Naive thymus-derived CD4-positive, alpha-beta T cell (primary cell): Measurements from ENCODE around the gene SON. TPM values are rescaled to one million over a fixed set of nuclear protein-coding genes. Genes with fewer than 3 reads are reported as not detected.

Experiments used
- ATAC-seq: fragments of 150-1000 bp; cut with Tn5 transposase; 2 replicates; pipeline ENCODE4 v1.10.0; 2021; ENCODE audit warnings: mild to moderate bottlenecking, moderate library complexity
- CTCF ChIA-PET: fragments of 350-600 bp; sonication (Branson Sonifier 250); formaldehyde crosslinking; loops from one replicate; lab custom pipeline; 2021; ENCODE audit warnings: antibody characterized with exemption; lab: Charles Lee
- POLR2A ChIA-PET: fragments of 350-600 bp; sonication (Branson Sonifier 250); formaldehyde crosslinking; loops from one replicate; lab custom pipeline; 2021; ENCODE audit warnings: antibody characterized with exemption, inconsistent platforms; lab: Charles Lee
- DNase-seq, 9 donors: peaks; one replicate each; pipeline versions ENCODE4 v3.0.0 to v3.0.0-alpha.2; 2020 to 2022; ENCODE audit warnings: mixed read lengths in 1 of 9
- H3K27ac ChIP-seq: one replicate; pipeline ENCODE4 v1.7.0; 2013; ENCODE audit warnings: mild to moderate bottlenecking, low read depth, low read length, moderate library complexity
- H3K27me3 ChIP-seq, 2 donors: one replicate each; pipeline ENCODE4 v1.7.0; 2013; ENCODE audit warnings: low read length in 2 of 2, mild to moderate bottlenecking in 2 of 2, moderate library complexity in 2 of 2; ENCODE audit not compliant: control insufficient read depth in 2 of 2, insufficient read depth in 2 of 2
- H3K36me3 ChIP-seq, 3 experiments: 1 replicate in 2 of 3; 2 replicates in 1 of 3; pipeline ENCODE4 v1.7.0; 2013; ENCODE audit warnings: low read length in 3 of 3, mild to moderate bottlenecking in 3 of 3, moderate library complexity in 1 of 3; ENCODE audit not compliant: insufficient read depth in 3 of 3, control insufficient read depth in 2 of 3
- H3K4me1 ChIP-seq, 2 donors: one replicate each; pipeline ENCODE4 v1.7.0; 2013; ENCODE audit warnings: low read length in 2 of 2, mild to moderate bottlenecking in 2 of 2, moderate library complexity in 1 of 2; ENCODE audit not compliant: control insufficient read depth in 2 of 2, insufficient read depth in 2 of 2
- H3K4me3 ChIP-seq: 2 replicates; pipeline ENCODE4 v1.7.0; 2013; ENCODE audit warnings: mild to moderate bottlenecking, low read length
- H3K9me3 ChIP-seq, 3 experiments: 1 replicate in 2 of 3; 2 replicates in 1 of 3; pipeline ENCODE4 v1.7.0; 2013; ENCODE audit warnings: low read length in 3 of 3; ENCODE audit not compliant: control insufficient read depth in 2 of 3
- H3K27ac Mint-ChIP-seq, 9 donors: one replicate each; pipeline ENCODE4 v1.8.0; 2020 to 2022; ENCODE audit warnings: mixed read lengths in 9 of 9, mild to moderate bottlenecking in 8 of 9, moderate library complexity in 5 of 9, inconsistent platforms in 2 of 9
- H3K27me3 Mint-ChIP-seq, 5 donors: one replicate each; pipeline ENCODE4 v1.8.0; 2021 to 2022; ENCODE audit warnings: mixed read lengths in 5 of 5, mild to moderate bottlenecking in 1 of 5
- H3K36me3 Mint-ChIP-seq, 5 donors: one replicate each; pipeline ENCODE4 v1.8.0; 2020 to 2022; ENCODE audit warnings: mixed read lengths in 5 of 5, mild to moderate bottlenecking in 3 of 5, inconsistent platforms in 1 of 5
- H3K4me1 Mint-ChIP-seq, 7 donors: one replicate each; pipeline ENCODE4 v1.8.0; 2020 to 2022; ENCODE audit warnings: mixed read lengths in 7 of 7, mild to moderate bottlenecking in 3 of 7, inconsistent platforms in 1 of 7
- H3K4me3 Mint-ChIP-seq, 10 donors: one replicate each; pipeline ENCODE4 v1.8.0; 2020 to 2022; ENCODE audit warnings: mild to moderate bottlenecking in 10 of 10, mixed read lengths in 10 of 10, moderate library complexity in 6 of 10, inconsistent platforms in 2 of 10
- H3K9me3 Mint-ChIP-seq, 11 donors: one replicate each; pipeline ENCODE4 v1.8.0; 2020 to 2022; ENCODE audit warnings: mixed read lengths in 11 of 11, mild to moderate bottlenecking in 4 of 11, inconsistent platforms in 1 of 11, moderate library complexity in 1 of 11
- intact Hi-C, 2 donors: fragments of 100-400 bp; cut with micrococcal nuclease; formaldehyde crosslinking; loops; one replicate each; pipeline ENCODE4 v1.15.1; 2023
- polyA plus RNA-seq, 2 donors: library from polyadenylated mRNA; unstranded; fragments of 300-500 nt; fragmentation: Illumina TruSeq; gene quantifications; one replicate each; pipeline ENCODE4 v1.2.3, GENCODE V29; 2021
- total RNA-seq, 6 experiments: library from RNA in 5 of 6; stranded (reverse) in 5 of 6; gene quantifications; 1 replicate in 5 of 6; 2 replicates in 1 of 6; pipeline ENCODE4 v1.2.3 and lab custom pipeline; 2021 to 2026

SON gene
- total and polyA plus RNA-seq, 7 experiments from 2014 or later, result 337 to 546 (median 459) TPM

DNA sequence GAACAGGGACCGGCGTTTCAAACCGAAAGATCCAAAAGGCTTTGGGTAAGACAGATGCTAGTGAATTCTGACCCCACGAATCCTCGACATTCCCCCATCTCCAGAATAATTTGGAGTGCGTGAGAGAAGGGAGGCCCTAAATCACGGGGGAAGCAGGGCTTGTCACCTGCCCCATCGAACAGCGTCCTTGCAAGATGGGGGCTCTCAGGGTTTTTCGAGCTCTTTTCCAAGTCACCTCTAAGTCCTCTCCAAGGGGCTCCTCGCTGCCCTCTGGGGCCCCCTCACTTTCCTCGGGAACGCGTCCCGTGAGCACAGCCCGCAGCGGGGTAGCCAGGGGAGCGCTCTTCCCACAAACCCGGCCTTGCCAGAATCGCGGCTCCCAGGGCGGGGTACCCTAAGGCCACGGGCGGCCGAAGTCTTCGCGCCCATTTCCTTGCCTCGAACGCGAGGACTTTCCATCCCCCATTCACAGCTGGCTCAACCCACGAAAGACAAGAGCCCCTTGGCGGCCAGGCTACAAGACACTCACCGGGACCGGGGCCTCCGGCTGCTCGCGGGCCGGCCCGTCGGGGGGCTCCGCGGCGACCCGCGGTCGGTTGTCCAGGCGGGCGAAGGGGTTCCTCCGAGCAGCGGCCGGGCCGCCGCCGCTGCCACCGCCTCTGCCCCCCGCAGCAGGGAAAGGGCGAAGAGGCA is 45.1 kb downstream of the SON start:
- H3K4me3 Mint-ChIP-seq, result peak overlapping the region; percentile 79 to 93 (median 88)
- no peaks in the 10 kb centered on the region for H3K9me3 Mint-ChIP-seq
- Histone ChIP-seq H3K4me3 (peak overlapping the region; percentile 63), H3K27ac (peak overlapping the region; percentile 89), H3K36me3 (peaks cover 0 to 3% (median 0%) of the 10 kb centered on the region in 3 experiments), H3K27me3 (no peaks in the 10 kb centered on the region), H3K4me1 (peaks cover 5% of the 10 kb centered on the region in 2 donors), H3K9me3 (no peaks in the 10 kb centered on the region)
- intact Hi-C loops, result loop anchor here (1.0 to 5.0 kb wide), 11 partner anchors 11 to 1196 kb away; partner anchors contain the start of genes CRYZL1 (in 2 of the 2), TMEM50B (in 2 of the 2), DNAJC28 (in 1 of the 2) and GART (in 1 of the 2)
- POLR2A ChIA-PET, result interaction anchor here (0.6 to 2.6 kb wide), 13 partner anchors 10 to 816 kb away, joined by 3 to 23 read pairs (median 5); partner anchors contain the start of genes DNAJC28, PAXBP1, SON and TMEM50B
- H3K27me3 Mint-ChIP-seq, result peaks cover 0 to 1% (median 0%) of the 10 kb centered on the region in 5 donors
- peak in 3 of 9 donors; percentile 9 to 53 (median 14) for DNase-seq
- H3K4me1 Mint-ChIP-seq, result peaks cover 0 to 31% (median 20%) of the 10 kb centered on the region in 7 donors
- ATAC-seq, result no peak
- CTCF ChIA-PET, result interaction anchor here (1.2 kb wide), 1 partner anchor 44 kb away, joined by 5 read pairs; the partner anchor contains the start of gene SON
- peaks cover 0 to 7% (median 0%) of the 10 kb centered on the region in 5 donors for H3K36me3 Mint-ChIP-seq
- H3K27ac Mint-ChIP-seq, result peak overlapping the region in 8 of 9 donors; percentile 40 to 90 (median 74)

DNA sequence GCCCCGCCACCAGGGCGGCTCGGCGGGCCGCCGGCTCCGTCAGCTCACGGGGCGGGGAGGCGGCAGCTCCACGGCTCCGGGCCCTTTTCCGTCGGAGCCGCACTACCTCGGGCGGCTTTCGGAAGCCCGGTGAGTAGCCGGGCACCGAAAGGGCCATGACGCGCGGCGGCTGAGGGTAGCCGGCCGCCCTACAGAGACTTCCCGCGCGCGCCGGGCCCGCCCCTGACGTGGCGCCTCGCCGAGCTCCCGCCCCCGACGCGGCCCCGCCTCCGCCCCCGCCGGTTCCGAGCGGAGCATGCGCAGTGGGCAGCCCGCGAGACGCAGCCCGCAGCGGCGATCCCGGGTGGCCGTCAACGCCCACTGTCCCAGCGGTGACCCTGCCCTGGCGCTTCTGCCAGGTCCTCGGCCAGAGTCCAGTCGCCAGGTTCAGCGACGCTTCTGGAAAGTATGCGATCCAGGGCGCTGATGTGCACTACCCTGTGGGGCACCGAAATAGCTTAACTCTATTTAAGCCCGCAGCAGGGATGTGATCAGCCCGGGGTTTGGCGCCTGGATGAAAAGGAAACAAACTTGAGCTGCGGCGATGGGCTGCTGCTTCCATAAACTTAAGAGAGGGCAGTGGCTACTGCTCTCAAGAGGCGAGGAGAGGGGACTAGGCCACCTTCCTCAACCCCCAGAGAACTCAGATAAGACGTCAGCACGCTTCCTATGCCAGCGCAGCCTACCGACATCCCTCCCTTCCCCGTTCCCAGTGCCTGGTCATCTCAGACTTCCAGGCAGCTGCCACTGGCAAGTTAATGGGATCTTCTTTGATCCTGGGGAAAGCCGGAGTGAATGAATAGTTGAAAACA is 45.9 kb downstream of the SON start, which contains the start of gene DONSON:
TSS of gene DONSON (minus strand) at position 200 of the 851 bp plus-strand sequence. CDS start at position 157, 43 bp downstream.
- DNase-seq (peak; percentile 76 to 97 (median 89)), ATAC-seq (peak; percentile 98)
- H3K27me3 ChIP-seq, result no peaks in the 10 kb centered on the region
- POLR2A ChIA-PET, result interaction anchor here (0.6 to 2.6 kb wide), 15 partner anchors 11 to 817 kb away, joined by 3 to 23 read pairs (median 4); partner anchors contain the start of genes DNAJC28, PAXBP1, SON and TMEM50B
- peak within 1 kb of the TSS; percentile 90 to 96 (median 94) for H3K4me3 Mint-ChIP-seq
- CTCF ChIA-PET, result interaction anchor here (1.0 to 2.5 kb wide), 3 partner anchors 17 to 45 kb away, joined by 3 to 8 read pairs (median 5); partner anchors contain the start of gene SON
- intact Hi-C loops, result loop anchor here (1.0 to 5.0 kb wide), 11 partner anchors 11 to 1196 kb away; partner anchors contain the start of genes CRYZL1 (in 2 of the 2), TMEM50B (in 2 of the 2), DNAJC28 (in 1 of the 2) and GART (in 1 of the 2)
- peaks cover 0 to 31% (median 20%) of the 10 kb centered on the region in 7 donors for H3K4me1 Mint-ChIP-seq
- no peaks in the 10 kb centered on the region for H3K9me3 ChIP-seq
- peak within 1 kb of the TSS; percentile 34 to 96 (median 89) for H3K27ac Mint-ChIP-seq
- H3K4me3 ChIP-seq, result peak within 1 kb of the TSS; percentile 63
- H3K36me3 Mint-ChIP-seq, result peaks cover 0 to 9% (median 0%) of the 10 kb centered on the region in 5 donors
- peaks cover 0 to 3% (median 0%) of the 10 kb centered on the region in 3 experiments for H3K36me3 ChIP-seq
- H3K9me3 Mint-ChIP-seq, result no peaks in the 10 kb centered on the region
- H3K27ac ChIP-seq, result peak within 1 kb of the TSS; percentile 89
- peaks cover 0 to 1% (median 0%) of the 10 kb centered on the region in 5 donors for H3K27me3 Mint-ChIP-seq
- peaks cover 5% of the 10 kb centered on the region in 2 donors for H3K4me1 ChIP-seq

DNA sequence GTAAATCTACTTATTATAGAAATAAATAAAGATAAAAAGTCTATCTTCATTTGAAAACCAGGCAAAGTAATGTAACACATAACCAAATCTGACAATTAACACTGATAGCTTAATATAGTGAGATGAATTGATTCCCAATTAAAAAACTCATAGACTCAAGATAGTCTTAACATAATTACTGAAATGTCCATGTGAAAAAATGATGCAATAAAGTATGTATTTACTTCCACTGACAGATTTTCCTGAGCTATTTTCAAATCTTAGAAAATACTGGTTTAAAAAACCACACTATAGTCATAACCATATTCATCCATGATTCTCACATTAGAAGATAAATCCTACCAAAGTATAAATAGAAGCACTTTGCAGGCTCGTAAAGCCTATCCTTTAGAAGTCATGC is 55.2 kb downstream of the SON start:
- Mint-ChIP-seq H3K9me3 (no peaks in the 10 kb centered on the region), H3K4me1 (no peaks in the 10 kb centered on the region), H3K4me3 (no peak overlapping the region), H3K27me3 (no peaks in the 10 kb centered on the region), H3K36me3 (peaks cover 4 to 26% (median 19%) of the 10 kb centered on the region in 5 donors), H3K27ac (no peak overlapping the region)
- DNase-seq (no peak), ATAC-seq (no peak)
- Histone ChIP-seq H3K9me3 (no peaks in the 10 kb centered on the region), H3K36me3 (peaks cover 3 to 36% (median 5%) of the 10 kb centered on the region in 3 experiments), H3K4me3 (no peak overlapping the region), H3K27ac (no peak overlapping the region), H3K4me1 (no peaks in the 10 kb centered on the region), H3K27me3 (no peaks in the 10 kb centered on the region)
- ChIA-PET CTCF (no interaction called here), POLR2A (interaction anchor here (0.6 kb wide), 1 partner anchor 1285 kb away, joined by 4 read pairs; no protein-coding TSS in a partner anchor)
- intact Hi-C loops, result no loop called here

DNA sequence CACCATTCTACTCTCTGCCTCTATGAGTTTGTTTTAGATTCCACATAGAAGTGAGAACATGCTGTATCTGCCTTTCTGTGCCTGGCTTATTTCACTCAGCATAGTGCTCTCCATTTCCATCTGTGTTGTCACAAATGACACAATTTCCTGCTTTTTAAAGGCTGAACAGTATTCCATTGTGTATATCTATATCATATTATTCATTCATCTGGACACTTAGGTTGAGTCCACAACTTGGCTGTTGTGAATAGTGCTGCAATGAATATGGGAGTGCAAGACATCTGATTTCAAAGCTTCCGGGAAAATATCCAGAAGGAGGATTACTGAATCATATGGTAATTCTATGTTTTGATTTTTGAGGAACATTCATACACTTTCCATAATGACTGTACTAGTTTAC is 65.7 kb downstream of the SON start:
- H3K4me1 Mint-ChIP-seq, result peaks cover 0 to 5% (median 4%) of the 10 kb centered on the region in 7 donors
- peak overlapping the region in 1 of 9 donors; percentile 7 for H3K27ac Mint-ChIP-seq
- CTCF ChIA-PET, result interaction anchor here (1.2 kb wide), 1 partner anchor 19 kb away, joined by 3 read pairs; no protein-coding TSS in a partner anchor
- Histone ChIP-seq H3K4me3 (no peak overlapping the region), H3K4me1 (no peaks in the 10 kb centered on the region), H3K9me3 (no peaks in the 10 kb centered on the region), H3K27me3 (no peaks in the 10 kb centered on the region), H3K27ac (no peak overlapping the region), H3K36me3 (peaks cover 6 to 23% (median 6%) of the 10 kb centered on the region in 3 experiments)
- no peaks in the 10 kb centered on the region for H3K27me3 Mint-ChIP-seq
- DNase-seq (no peak), ATAC-seq (no peak)
- H3K36me3 Mint-ChIP-seq, result peaks cover 0 to 16% (median 4%) of the 10 kb centered on the region in 5 donors
- POLR2A ChIA-PET, result no interaction called here
- H3K4me3 Mint-ChIP-seq, result no peak overlapping the region
- H3K9me3 Mint-ChIP-seq, result no peaks in the 10 kb centered on the region
- intact Hi-C loops, result loop anchor here (5.0 to 10.0 kb wide), 3 partner anchors 246 to 784 kb away; no protein-coding TSS in a partner anchor

DNA sequence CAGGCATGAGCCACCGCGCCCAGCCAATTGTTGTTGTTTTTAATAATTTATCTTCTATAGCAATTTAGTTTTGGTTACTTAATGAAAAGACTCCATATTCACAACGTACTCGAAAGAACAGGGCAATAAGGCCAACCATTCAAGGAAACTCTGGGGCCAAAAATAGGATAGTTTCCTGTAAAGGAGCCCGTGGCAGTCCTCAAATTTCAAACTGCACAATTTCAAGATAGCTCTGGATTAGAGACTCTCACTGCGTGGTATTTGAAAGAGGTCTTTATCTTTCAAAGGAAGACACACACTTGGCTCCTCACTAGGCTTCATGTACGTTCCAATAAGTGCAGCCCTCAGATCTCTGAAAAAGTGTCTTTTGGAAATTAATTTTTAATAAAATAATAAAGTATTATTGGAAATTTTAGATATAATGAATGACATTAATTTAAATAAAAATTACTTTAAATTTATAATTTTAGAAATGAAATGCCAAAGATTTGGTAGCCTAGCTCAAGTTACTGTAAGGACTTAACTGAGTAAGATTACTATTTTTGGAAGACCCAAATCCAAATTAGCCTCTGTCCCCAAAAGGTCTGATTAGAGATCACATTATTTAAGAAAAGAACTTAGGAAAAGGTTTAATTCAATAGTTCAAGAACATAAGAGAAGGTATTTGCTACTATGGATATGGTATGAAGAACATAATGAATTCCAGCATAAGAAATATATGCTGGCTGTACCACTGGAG is 68.3 kb downstream of the SON start:
- no peaks in the 10 kb centered on the region for H3K9me3 ChIP-seq
- H3K27ac ChIP-seq, result no peak overlapping the region
- ChIA-PET CTCF (interaction anchor here (0.7 kb wide), 1 partner anchor 737 kb away, joined by 3 read pairs; no protein-coding TSS in a partner anchor), POLR2A (interaction anchor here (0.8 kb wide), 1 partner anchor 45 kb away, joined by 3 read pairs; no protein-coding TSS in a partner anchor)
- H3K27me3 ChIP-seq, result no peaks in the 10 kb centered on the region
- no peaks in the 10 kb centered on the region for H3K9me3 Mint-ChIP-seq
- no peak overlapping the region for H3K4me3 ChIP-seq
- ATAC-seq, result no peak
- peak overlapping the region in 1 of 9 donors; percentile 49 for H3K27ac Mint-ChIP-seq
- no peak overlapping the region for H3K4me3 Mint-ChIP-seq
- H3K27me3 Mint-ChIP-seq, result no peaks in the 10 kb centered on the region
- DNase-seq, result no peak
- H3K36me3 Mint-ChIP-seq, result peaks cover 0 to 18% (median 0%) of the 10 kb centered on the region in 5 donors
- H3K36me3 ChIP-seq, result peaks cover 6 to 24% (median 6%) of the 10 kb centered on the region in 3 experiments
- intact Hi-C loops, result no loop called here
- H3K4me1 ChIP-seq, result no peaks in the 10 kb centered on the region
- no peaks in the 10 kb centered on the region for H3K4me1 Mint-ChIP-seq
